ENCODE data around the gene RP9.
"Not testable (repeated sequence)": the region's sequence is repeated elsewhere in the genome, so short reads cannot be mapped to it uniquely, and the experiment has no call there.

The RP9 gene

GRCh38 chr7:33100770-33101169 is 8.4 kb downstream of the RP9 start:
- DNase-seq = no peak

GRCh38 chr7:33099154-33099940 is 9.9 kb downstream of the RP9 start:
- no peak for DNase-seq

GRCh38 chr7:33094745-33095275 is 14.4 kb downstream of the RP9 start:
- DNase-seq = not testable (repeated sequence)

- DNase-seq = no peak
Observed at GRCh38 chr7:33093266-33093665, 15.9 kb downstream of the RP9 start.

GRCh38 chr7:33091641-33092191 is 17.5 kb downstream of the RP9 start:
- no peak for DNase-seq

GRCh38 chr7:33091111-33091531 is 18.1 kb downstream of the RP9 start:
- no peak for DNase-seq

- no peak for DNase-seq
Observed at GRCh38 chr7:33089142-33089541, 20.1 kb downstream of the RP9 start.

- DNase-seq = no peak
Observed at GRCh38 chr7:33087858-33088257, 21.3 kb downstream of the RP9 start.

GRCh38 chr7:33087356-33087755 is 21.8 kb downstream of the RP9 start:
- no peak for DNase-seq

GRCh38 chr7:33079763-33080690 is 29.2 kb downstream of the RP9 start:
- no peak for DNase-seq

- DNase-seq = no peak
Observed at GRCh38 chr7:33079096-33079495, 30.1 kb downstream of the RP9 start.

- no peak for DNase-seq
Observed at GRCh38 chr7:33076737-33077136, 32.5 kb downstream of the RP9 start.

- no peak for DNase-seq
Observed at GRCh38 chr7:33075818-33076518, 33.2 kb downstream of the RP9 start.

- no peak for DNase-seq
Observed at GRCh38 chr7:33073243-33073642, 36.0 kb downstream of the RP9 start.

GRCh38 chr7:33072471-33072870 is 36.7 kb downstream of the RP9 start:
- no peak for DNase-seq

GRCh38 chr7:33070831-33071230 is 38.4 kb downstream of the RP9 start:
- DNase-seq = no peak

- DNase-seq = no peak
Observed at GRCh38 chr7:33070277-33070676, 38.9 kb downstream of the RP9 start.

GRCh38 chr7:33067921-33068320 is 41.3 kb downstream of the RP9 start:
- no peak for DNase-seq

GRCh38 chr7:33066771-33067170 is 42.4 kb downstream of the RP9 start:
- no peak for DNase-seq

GRCh38 chr7:33065981-33066380 is 43.2 kb downstream of the RP9 start:
- DNase-seq = no peak

- peak; percentile 93 for DNase-seq
Observed at GRCh38 chr7:33062782-33063443, 46.3 kb downstream of the RP9 start.

Measured in NCI-H2227 treated with DMSO at 0.1 percent for 48 hours (cell line).